Neuronal stem cell (in vitro differentiated cells): ENCODE measurements around the gene PKP4.

ENCODE experiments used
- DNase-seq: peaks from one replicate; pipeline ENCODE4 v3.0.0-alpha.2; 2013; ENCODE audit warnings: low spot score
- H2AFZ ChIP-seq: one replicate; pipeline ENCODE4 v1.6.1; 2013; ENCODE audit warnings: mild to moderate bottlenecking, low read length, inconsistent platforms
- H2AK5ac ChIP-seq: 2 replicates; pipeline ENCODE4 v1.6.1; 2013; ENCODE audit warnings: low read depth, mild to moderate bottlenecking, inconsistent platforms, low read length, moderate library complexity, mixed read lengths
- H2BK120ac ChIP-seq: 2 replicates; pipeline ENCODE4 v1.6.1; 2013; ENCODE audit warnings: low read depth, mild to moderate bottlenecking, inconsistent platforms, low read length, moderate library complexity, mixed read lengths
- H2BK12ac ChIP-seq: one replicate; pipeline ENCODE4 v1.6.1; 2013; ENCODE audit warnings: low read length, inconsistent platforms
- H2BK15ac ChIP-seq: 2 replicates; pipeline ENCODE4 v1.6.1; 2013; ENCODE audit warnings: mild to moderate bottlenecking, low read length, inconsistent platforms, mixed read lengths
- H2BK5ac ChIP-seq: one replicate; pipeline ENCODE4 v1.6.1; 2013; ENCODE audit warnings: inconsistent platforms, mild to moderate bottlenecking, low read length, moderate library complexity
- H3K14ac ChIP-seq: one replicate; pipeline ENCODE4 v1.6.1; 2013; ENCODE audit warnings: low read length, inconsistent platforms
- H3K18ac ChIP-seq: 2 replicates; pipeline ENCODE4 v1.6.1; 2013; ENCODE audit warnings: low read length, inconsistent platforms
- H3K23ac ChIP-seq: 2 replicates; pipeline ENCODE4 v1.6.1; 2013; ENCODE audit warnings: low read depth, mild to moderate bottlenecking, mixed read lengths, low read length, inconsistent platforms; ENCODE audit not compliant: poor library complexity
- H3K27ac ChIP-seq: replicated peaks from 3 replicates; pipeline ENCODE4 v1.5.1; 2013; ENCODE audit warnings: low read length, inconsistent platforms
- H3K27me3 ChIP-seq, 3 experiments: 2 replicates each; pipeline ENCODE4 v1.6.1; 2013; ENCODE audit warnings: low read length in 3 of 3, mild to moderate bottlenecking in 2 of 3, inconsistent platforms in 1 of 3, low read depth in 1 of 3, mixed read lengths in 1 of 3, moderate library complexity in 1 of 3; ENCODE audit not compliant: control insufficient read depth in 3 of 3, insufficient read depth in 3 of 3
- H3K36me3 ChIP-seq, 2 donors: replicated peaks in 1 of 2; 2 replicates each; pipeline ENCODE4 v1.6.1; 2013; ENCODE audit warnings: low read length in 2 of 2; ENCODE audit not compliant: control insufficient read depth in 2 of 2, insufficient read depth in 2 of 2
- H3K4ac ChIP-seq: 2 replicates; pipeline ENCODE4 v1.6.1; 2013; ENCODE audit warnings: inconsistent platforms, mild to moderate bottlenecking, low read length, moderate library complexity
- H3K4me1 ChIP-seq, 2 donors: 1 replicate in 1 of 2; 2 replicates in 1 of 2; pipeline ENCODE4 v1.6.1; 2013; ENCODE audit warnings: low read length in 2 of 2, low read depth in 1 of 2; ENCODE audit not compliant: control insufficient read depth in 2 of 2, insufficient read depth in 1 of 2
- H3K4me2 ChIP-seq: one replicate; pipeline ENCODE4 v1.6.1; 2013; ENCODE audit warnings: mild to moderate bottlenecking, low read length, inconsistent platforms; ENCODE audit not compliant: insufficient read depth, poor library complexity, severe bottlenecking
- H3K4me3 ChIP-seq, 2 donors: 2 replicates each; pipeline ENCODE4 v1.5.1; 2013; ENCODE audit warnings: low read length in 2 of 2, mild to moderate bottlenecking in 2 of 2, inconsistent platforms in 1 of 2, moderate library complexity in 1 of 2
- H3K79me1 ChIP-seq: one replicate; pipeline ENCODE4 v1.6.1; 2013; ENCODE audit warnings: low read depth, mild to moderate bottlenecking, inconsistent platforms, low read length, moderate library complexity
- H3K9ac ChIP-seq: one replicate; pipeline ENCODE4 v1.6.1; 2013; ENCODE audit warnings: mild to moderate bottlenecking, low read depth, low read length, inconsistent platforms; ENCODE audit not compliant: poor library complexity
- H3K9me3 ChIP-seq, 2 donors: replicated peaks in 1 of 2; 2 replicates each; pipeline versions ENCODE3 to v1.6.1; 2013; ENCODE audit warnings: low read length in 2 of 2, mild to moderate bottlenecking in 2 of 2, inconsistent platforms in 1 of 2, low read depth in 1 of 2, mixed read lengths in 1 of 2, moderate library complexity in 1 of 2; ENCODE audit not compliant: control insufficient read depth in 2 of 2, insufficient read depth in 1 of 2
- H4K8ac ChIP-seq: one replicate; pipeline ENCODE4 v1.6.1; 2013; ENCODE audit warnings: low read depth, mild to moderate bottlenecking, inconsistent platforms, low read length, moderate library complexity
- H4K91ac ChIP-seq: one replicate; pipeline ENCODE4 v1.6.1; 2013; ENCODE audit warnings: low read length, low read depth, mild to moderate bottlenecking, inconsistent platforms; ENCODE audit not compliant: poor library complexity
- whole genome bisulfite sequencing, 2 donors: extraction: QIAGEN DNeasy Blood & Tissue Kit; methylation state at CpG; one replicate each; pipeline ENCODE4 v1.1.7; 2013; ENCODE audit warnings: missing lambda C conversion rate in 2 of 2, mixed read lengths in 1 of 2; ENCODE audit not compliant: insufficient read length in 2 of 2, insufficient replicate concordance in 1 of 2; ENCODE audit errors: extremely low coverage in 2 of 2; 5-methylcytosine and 5-hydroxymethylcytosine counted together

The PKP4 gene

GRCh38 chr2:158578703-158579330, 122.1 kb downstream of the PKP4 start:
- Histone ChIP-seq H2BK12ac (no peak overlapping the region), H3K27me3 (no peaks in the 10 kb centered on the region), H3K4ac (no peak overlapping the region), H3K27ac (no peak overlapping the region), H3K18ac (no peak overlapping the region), H3K4me3 (no peak overlapping the region), H2BK15ac (no peak overlapping the region), H3K23ac (no peak overlapping the region), H3K4me1 (no peaks in the 10 kb centered on the region), H3K9me3 (peaks cover 0 to under 1% of the 10 kb centered on the region in 2 donors), H4K8ac (no peak overlapping the region), H3K36me3 (no peaks in the 10 kb centered on the region), H2BK5ac (no peak overlapping the region), H3K9ac (no peak overlapping the region), H3K14ac (no peak overlapping the region), H2BK120ac (no peak overlapping the region), H3K4me2 (no peak overlapping the region), H4K91ac (no peak overlapping the region), H3K79me1 (no peaks in the 10 kb centered on the region), H2AFZ (no peak overlapping the region), H2AK5ac (no peak overlapping the region)
- no peak for DNase-seq
- no CpG with 5 or more reads among the region's 1 CpG for WGBS, 2 donors

GRCh38 chr2:158579928-158580327, 123.2 kb downstream of the PKP4 start:
- Histone ChIP-seq H3K9me3 (peaks cover 0 to 3% of the 10 kb centered on the region in 2 donors), H3K4me2 (no peak overlapping the region), H3K27ac (no peak overlapping the region), H3K36me3 (peaks cover 0 to 4% of the 10 kb centered on the region in 2 donors), H3K4me1 (no peaks in the 10 kb centered on the region), H2BK15ac (no peak overlapping the region), H4K8ac (no peak overlapping the region), H2BK120ac (no peak overlapping the region), H3K79me1 (no peaks in the 10 kb centered on the region), H2BK5ac (no peak overlapping the region), H3K14ac (no peak overlapping the region), H3K18ac (no peak overlapping the region), H4K91ac (no peak overlapping the region), H3K27me3 (no peaks in the 10 kb centered on the region), H3K9ac (no peak overlapping the region), H3K4me3 (no peak overlapping the region), H2BK12ac (no peak overlapping the region), H2AFZ (no peak overlapping the region), H2AK5ac (no peak overlapping the region), H3K4ac (no peak overlapping the region), H3K23ac (no peak overlapping the region)
- no peak for DNase-seq
- WGBS, 2 donors, result no CpG with 5 or more reads among the region's 2 CpGs

- Histone ChIP-seq H3K23ac (no peak overlapping the region), H3K9me3 (peaks cover 0 to 3% of the 10 kb centered on the region in 2 donors), H3K27ac (no peak overlapping the region), H3K14ac (no peak overlapping the region), H4K91ac (no peak overlapping the region), H3K4ac (no peak overlapping the region), H2BK12ac (no peak overlapping the region), H3K27me3 (no peaks in the 10 kb centered on the region), H2BK120ac (no peak overlapping the region), H2BK15ac (no peak overlapping the region), H3K9ac (no peak overlapping the region), H3K18ac (no peak overlapping the region), H3K4me3 (no peak overlapping the region), H2BK5ac (no peak overlapping the region), H3K36me3 (peaks cover 0 to 4% of the 10 kb centered on the region in 2 donors), H3K4me2 (no peak overlapping the region), H3K79me1 (no peaks in the 10 kb centered on the region), H2AK5ac (no peak overlapping the region), H4K8ac (no peak overlapping the region), H3K4me1 (no peaks in the 10 kb centered on the region), H2AFZ (no peak overlapping the region)
- DNase-seq, result no peak
- WGBS, 2 donors, result no CpG with 5 or more reads among the region's 2 CpGs
Observed at GRCh38 chr2:158580760-158581159, 124.0 kb downstream of the PKP4 start.

GRCh38 chr2:158582670-158583069, 125.9 kb downstream of the PKP4 start:
- Histone ChIP-seq H3K4me1 (no peaks in the 10 kb centered on the region), H2BK15ac (no peak overlapping the region), H2BK120ac (no peak overlapping the region), H3K4ac (no peak overlapping the region), H4K91ac (no peak overlapping the region), H3K18ac (no peak overlapping the region), H2BK12ac (no peak overlapping the region), H3K4me3 (no peak overlapping the region), H3K4me2 (no peak overlapping the region), H3K27ac (no peak overlapping the region), H3K14ac (no peak overlapping the region), H3K23ac (no peak overlapping the region), H2BK5ac (no peak overlapping the region), H4K8ac (no peak overlapping the region), H2AFZ (no peak overlapping the region), H3K9ac (no peak overlapping the region), H2AK5ac (no peak overlapping the region), H3K79me1 (no peaks in the 10 kb centered on the region), H3K9me3 (peaks cover 0 to 3% of the 10 kb centered on the region in 2 donors), H3K27me3 (no peaks in the 10 kb centered on the region), H3K36me3 (peaks cover 0 to 4% of the 10 kb centered on the region in 2 donors)
- no CpG with 5 or more reads among the region's 1 CpG for WGBS, 2 donors
- no peak for DNase-seq
